Glomerular endothelial cell (primary cell): ENCODE data around the gene AHDC1. TPM values are rescaled to one million over a fixed set of nuclear protein-coding genes. Genes with fewer than 3 reads are reported as not detected.

ENCODE experiments used
- DNase-seq: peaks from one replicate; pipeline ENCODE4 v3.0.0-alpha.2; 2011; ENCODE audit warnings: low read depth, low spot score; ENCODE audit errors: extremely low read depth
- total RNA-seq: library from RNA; depleted of rRNA; stranded (reverse); fragments of >200 nt; gene quantifications from 2 replicates; pipeline ENCODE4 v1.2.3, GENCODE V29; 2015

Gene AHDC1
- total RNA-seq, 1 donor from 2014 or later: 44.1 TPM

DNA sequence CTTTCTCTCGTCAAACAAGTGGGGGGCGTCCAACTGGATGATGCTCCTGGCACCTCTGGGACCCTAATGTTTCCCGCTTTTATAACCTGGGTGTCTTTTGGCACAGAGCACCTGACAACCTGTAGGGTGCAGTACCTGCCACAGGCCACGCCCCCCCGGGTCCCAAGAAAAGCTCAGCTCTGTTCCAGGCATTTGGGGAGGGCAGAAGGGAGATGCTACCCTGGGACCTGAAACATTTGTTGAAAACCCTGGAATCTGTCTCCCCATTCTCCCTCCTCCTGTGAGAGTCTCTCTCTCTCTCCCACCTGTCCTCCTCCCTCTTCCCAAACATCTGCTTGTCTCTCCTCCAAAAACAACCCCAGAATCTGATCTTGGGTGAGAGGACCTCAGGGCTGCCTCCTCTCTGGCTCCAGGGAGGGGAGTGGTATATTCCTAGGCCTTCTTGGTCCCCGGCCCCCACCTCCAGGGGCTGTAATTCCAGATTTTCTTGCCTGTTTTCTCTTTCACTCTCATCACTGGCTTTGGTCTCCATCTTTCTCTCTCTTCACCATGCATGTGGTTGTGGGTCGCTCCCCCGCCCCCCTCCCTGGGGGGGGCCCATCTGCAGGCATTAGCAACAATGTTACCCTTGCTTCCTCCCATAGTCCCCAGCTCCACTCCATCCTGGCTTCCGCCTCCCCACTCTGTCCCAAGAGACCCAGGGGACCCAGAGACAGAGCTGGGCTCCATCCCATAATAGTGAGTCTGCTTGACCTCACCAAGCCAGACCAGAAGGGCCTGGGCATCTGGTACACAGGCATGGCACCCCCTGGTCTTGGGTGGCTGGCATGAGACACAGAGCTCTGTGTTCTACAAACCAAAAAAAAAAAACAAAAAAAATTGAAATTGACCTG lies 4.1 kb downstream of the AHDC1 start:
- no peak for DNase-seq

DNA sequence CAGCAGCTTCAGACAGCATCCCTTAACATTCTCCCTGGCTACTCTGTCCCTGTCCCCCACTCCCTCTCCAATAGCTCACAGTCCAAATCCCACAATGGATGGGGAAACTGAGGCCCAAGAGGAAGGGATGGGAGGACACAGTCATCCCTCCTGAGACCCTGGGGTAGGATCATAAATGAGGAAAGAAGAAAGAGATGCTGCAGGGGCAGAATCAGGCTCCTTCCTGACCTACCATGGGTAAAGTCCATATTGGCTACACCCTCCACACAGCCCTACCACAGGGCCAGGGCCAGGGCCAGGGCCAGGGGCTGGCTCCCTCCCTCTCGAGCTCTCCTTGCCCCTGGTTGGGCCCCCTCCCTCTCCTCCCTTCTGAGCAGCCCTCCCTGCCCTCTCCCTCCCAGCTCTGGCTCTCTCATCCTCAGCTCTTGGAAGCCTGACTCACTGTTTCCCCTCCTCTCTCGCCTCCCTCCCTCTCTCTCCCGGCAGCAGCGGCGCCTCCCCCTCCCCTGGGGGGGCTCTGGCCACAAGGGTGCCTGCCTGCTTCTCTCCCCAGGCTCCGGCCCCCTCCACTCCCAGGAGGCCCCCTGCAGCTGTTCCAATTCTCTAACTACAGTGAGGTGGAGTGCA lies 4.9 kb downstream of the AHDC1 start:
- DNase-seq: no peak

DNA sequence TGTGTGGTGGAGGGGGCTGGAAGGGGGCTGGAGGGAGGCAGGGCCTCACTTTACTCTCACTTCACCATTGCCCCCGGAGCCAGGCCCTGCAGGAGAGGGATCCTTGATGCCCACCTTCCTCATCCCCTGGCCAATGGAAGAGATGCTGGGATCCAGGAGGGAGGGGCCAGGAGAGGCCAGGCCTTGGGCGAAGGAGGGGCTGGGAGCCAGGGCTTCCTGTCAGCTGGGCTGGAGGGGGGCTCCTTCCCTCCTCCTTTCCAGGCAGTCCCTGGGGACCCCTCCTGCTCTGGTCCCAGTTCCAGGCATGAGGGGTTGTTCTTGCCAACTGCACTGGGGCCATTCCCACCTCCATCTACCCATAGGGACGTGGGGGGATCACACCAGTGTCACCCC lies 5.7 kb downstream of the AHDC1 start:
- no peak for DNase-seq

DNA sequence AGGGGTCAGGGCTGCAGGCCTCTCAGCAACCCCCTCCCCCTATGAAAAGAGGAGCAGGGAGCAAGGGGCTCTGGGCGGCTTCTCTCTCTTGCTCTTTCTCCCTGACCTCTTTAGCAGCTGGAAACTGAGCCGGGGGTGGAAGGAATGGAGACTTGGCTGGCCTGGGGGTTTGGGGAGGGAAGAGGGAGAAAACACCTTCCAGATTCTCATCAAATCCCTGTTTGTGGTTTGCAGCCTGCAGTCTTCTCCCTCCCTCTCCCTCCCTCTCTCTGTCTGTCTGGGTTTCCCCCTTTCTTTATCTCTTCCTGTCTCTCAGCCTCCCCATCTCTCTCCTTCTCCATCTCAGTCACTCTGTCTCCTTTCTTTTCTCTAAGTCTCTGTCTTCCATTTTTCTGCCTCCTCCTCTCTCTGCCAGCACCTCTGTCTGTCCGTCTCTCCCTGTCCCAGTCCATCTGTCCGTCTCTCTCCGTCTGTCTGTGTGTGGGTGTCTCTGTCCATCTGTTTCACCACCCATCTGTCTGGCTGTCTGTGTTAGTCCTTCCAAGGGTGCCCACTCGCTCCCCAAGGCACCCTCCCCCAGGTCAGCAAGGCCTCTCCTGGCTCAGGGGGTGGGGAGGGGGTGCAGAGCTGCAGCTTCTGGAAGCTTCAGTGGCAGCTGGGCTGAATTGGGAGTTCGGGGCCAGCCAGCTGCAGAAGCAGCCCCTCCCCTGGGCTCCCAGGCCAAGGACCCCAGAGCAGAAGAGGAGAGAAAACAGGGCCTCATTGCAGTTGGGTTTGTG lies 6.2 kb downstream of the AHDC1 start:
- no peak for DNase-seq

DNA sequence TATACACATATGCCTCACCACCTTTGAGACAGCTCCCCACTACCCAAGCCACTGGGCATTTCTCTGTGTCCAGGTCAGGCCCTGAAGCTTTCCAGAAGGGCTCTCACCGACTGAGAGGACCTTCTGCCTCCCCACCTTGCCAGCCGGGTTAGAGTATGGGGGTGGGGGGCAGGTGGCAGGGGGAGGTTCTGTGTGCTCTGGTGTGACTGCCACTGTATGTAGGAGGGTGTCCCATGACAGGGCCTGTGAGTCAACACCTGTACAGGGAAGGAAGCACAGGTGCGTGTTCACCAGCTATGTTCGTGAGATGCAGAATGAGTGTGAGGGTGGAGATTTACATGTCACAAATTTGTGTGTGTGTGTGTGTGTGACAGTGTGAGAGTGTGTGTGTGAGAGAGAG lies 7.0 kb downstream of the AHDC1 start:
- DNase-seq: no peak

DNA sequence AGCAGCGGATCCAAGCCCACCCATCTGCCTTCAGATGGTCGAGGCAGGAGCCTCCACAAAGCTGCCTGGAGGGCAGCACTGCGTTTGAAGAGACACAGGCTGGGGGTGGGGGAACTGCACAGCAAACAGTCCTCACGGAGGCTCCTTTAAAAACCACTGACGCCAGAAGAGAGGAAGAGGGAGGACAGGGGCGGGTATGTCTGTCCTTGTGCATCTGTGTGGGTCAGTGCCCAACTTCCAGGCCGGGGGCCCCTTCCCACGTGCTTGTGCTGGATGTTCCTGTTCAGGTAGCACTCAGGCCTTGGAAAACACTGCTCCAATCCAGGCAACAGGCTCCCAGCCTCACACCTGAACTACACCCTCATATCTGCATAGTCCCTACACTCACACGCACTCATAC lies 7.7 kb downstream of the AHDC1 start:
- no peak for DNase-seq

DNA sequence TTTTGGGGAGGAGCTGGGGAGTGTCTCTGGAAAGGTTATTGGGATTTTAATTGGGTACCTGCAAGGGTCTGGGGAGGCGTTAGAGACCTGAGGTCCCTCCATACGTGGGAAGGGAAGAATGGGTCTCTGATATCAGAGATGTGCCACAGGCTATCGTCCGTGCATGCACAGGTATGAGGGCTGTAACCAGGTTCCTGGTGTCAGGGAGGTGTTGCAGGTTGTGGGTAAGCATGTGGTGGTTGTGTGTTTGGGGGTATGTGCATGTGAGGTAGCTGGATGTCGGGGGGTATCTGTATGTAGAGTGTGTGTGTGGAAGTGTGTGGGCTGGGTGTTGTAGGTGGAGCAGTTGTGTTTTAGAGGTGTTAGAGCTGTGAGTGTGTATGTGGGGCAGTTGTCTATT lies 8.3 kb downstream of the AHDC1 start:
- DNase-seq: no peak

DNA sequence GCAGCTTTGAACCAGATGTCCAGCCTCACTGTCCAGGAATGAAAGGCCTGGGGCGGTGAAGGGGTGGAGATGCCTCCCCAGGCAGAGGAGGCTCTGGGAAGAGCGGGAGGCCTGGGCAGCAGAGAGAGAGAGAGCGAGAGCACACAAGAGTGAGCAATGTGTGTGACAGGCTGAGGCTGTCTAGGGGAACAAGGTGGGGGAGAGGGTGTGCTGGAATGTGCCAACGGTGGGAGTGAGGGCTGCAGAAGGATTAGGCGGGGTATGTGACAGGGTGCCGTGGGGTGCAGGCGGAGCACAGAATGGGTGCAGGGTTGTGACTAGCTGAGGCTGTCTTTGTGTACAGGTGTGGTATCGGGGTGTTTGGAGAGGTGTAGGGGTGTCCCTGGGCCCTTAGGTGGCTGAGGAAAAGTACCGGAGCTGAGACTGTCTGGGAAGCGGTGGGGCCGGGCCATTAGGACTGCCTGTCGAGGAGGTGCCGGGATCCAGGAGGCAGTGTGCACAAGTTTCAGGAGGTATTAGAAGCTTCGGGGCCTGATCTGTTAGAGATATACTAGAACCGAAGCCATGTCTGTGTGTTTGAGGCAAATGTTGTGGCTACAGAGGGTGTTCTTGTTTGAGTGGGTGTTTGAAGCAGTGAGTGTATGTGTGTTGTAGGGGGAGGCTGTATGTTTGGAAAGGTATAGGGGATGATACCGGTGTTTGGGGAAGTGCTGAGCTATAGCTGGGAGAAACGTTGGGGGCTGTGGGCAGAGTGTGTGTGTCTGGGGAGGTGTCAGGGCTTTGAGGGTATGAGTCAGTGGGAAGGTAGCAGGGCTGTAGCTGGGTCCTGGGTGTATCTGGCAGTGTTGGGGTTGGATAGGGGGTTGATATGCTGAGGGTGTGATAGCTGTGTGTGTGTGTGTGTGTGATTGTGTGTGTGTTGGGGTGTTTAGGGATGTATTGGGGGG lies 9.1 kb downstream of the AHDC1 start:
- DNase-seq: no peak

DNA sequence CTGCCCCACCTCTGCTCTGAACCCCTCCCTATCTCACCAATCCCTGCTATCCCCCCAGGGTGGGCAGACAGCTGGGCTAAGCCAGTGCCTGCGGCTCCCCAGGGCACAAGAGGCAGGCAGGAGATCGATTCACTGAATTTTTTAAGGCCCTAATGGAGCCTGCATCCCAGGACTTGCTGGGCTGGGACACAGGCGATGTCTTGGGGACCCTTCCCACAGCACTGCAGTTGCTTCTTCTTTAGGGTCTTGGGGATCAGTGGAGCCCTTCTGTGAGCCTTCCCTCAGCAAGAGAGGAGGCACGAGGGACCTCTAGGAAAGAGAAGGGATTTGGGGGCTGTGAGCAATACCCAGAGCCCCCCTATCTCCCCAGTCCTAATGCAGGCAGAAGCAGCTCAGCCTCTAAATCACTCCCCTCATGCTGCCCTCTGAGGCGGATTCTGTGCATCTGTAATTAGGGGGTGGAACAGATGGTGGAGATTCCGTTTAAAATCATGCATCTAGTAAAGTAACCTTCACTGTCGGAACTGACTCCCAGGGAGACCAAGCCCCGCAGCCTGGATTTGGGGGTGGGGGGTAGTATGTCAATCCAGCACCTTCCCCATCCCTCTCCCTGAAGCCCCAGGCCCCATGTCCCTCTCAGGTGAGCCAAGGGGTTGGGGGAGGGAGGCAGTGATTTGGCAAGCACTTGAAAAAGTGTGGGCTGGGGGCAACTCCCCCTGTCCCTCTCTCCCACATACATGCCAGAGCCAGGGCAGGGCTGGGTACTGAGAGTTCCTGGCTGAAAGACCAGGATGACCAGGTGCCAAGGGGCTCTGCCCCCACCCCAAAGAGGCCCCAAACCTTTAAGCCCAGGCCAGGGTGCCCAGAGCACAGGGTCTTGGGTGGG lies 10.0 kb downstream of the AHDC1 start:
- DNase-seq: no peak

DNA sequence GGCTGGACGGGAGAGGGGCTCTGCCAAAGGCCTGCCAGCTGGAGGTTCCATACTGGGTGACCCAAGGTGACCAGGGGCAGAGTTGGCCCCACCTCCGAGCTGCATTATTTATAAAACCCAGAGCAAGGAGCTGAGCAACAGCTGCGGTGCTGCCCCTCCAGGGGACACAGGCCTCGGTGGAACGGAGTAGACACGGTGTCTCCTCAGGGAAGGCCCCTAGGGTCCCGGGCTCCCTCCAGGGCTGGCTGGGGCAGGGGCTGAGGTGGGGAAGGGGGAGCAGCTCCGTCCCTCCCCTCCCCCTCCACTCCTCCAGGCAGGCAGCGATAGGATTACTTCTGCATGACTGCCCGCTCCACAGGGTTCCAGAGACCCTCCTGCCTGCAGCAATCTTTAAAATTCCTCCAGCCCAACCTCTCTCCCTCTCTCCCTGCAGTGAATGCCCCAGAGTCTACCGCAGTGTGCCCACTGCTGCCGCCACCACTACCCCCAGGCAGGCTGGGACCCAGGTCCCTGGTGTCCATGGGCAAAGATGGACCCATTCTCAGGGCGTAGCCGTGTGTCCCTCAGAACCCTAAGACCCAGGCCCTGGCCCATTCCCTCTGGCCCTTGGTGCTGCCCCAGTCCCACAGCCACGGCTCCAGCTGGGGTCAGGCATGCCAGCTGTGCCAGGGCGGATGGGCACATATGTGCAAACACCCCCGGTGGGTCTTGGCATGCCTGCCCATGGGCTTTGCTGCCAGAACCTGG lies 10.8 kb downstream of the AHDC1 start:
- no peak for DNase-seq

DNA sequence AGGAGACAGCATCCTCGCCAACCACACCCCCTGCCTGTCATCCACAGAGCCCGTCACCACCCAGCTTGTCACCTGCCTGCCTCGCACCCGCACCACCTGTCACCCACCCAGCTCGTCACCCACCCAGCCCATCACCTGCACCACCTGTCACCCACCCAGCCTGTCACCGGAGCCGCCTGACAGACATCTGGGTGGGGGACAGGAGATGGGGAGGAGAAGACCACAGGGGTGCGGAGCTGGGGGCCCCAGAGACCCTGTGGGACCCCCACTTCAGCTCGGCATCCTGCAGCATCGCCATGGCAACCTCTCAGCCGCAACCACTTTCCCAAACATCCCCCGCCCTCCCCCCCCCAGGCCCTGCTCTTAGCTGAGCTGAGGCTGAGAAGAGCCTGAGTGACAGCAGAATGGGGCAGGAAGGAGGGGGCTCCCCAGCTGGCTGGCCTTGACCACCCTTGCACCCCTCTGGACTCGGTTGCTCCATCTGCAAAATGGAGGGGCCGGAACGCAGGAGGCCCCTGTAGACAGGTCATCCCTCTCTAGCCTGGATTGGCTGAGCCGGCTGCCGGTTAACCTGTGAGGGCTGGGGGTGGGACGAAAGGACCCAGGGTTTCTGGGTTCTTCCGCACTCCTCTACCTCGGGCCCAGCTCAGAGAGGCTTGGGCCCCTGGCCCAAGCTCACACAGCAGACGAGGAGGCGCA lies 11.6 kb downstream of the AHDC1 start:
- DNase-seq: no peak

DNA sequence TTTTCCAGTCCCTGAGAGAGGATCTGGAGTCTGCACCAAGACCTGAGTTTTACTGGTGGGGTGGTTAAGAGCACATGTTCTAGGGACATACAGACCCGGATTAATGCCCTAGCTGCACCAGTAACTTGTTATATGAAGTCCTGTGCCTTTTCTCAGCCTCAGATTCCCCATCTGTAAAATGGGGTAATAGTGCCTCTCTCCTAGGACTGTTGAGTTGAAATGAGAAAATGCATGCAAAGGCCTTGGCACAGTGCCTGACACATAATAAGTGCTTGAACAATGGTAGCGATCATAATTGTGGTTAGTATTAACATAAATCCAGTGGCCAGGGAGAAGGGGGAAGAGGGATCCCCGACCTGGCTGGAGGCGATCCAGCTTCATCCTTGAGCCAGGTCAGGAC lies 12.3 kb downstream of the AHDC1 start:
- no peak for DNase-seq

DNA sequence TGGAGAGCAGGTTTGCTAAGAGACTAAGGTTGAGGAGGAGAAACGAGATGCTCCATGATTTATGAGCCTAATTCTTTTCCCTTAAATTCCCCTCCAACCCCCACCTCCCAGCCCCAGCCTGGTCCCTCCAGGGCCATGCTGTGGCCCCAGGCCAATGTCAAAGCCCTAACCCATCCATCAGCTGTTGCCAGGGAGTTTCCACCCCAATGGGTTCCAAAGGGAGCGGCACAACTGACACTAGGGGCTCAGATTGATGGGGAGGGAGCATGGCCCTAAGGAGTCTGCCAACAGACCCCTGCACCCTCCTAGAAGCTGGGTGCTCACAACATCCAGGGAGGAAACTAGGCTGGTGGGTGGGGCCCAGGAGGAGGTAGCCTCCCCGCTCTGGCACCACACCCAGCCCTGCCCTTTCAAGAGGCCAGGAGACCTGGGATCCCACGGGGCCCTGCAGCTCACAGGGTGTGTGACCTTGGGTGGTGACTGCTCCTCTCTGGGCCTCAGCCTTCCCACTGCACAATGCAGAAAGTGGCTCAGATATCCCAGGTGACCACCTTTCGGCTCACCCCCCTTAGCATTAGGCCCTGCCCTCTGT lies 12.9 kb downstream of the AHDC1 start:
- no peak for DNase-seq

DNA sequence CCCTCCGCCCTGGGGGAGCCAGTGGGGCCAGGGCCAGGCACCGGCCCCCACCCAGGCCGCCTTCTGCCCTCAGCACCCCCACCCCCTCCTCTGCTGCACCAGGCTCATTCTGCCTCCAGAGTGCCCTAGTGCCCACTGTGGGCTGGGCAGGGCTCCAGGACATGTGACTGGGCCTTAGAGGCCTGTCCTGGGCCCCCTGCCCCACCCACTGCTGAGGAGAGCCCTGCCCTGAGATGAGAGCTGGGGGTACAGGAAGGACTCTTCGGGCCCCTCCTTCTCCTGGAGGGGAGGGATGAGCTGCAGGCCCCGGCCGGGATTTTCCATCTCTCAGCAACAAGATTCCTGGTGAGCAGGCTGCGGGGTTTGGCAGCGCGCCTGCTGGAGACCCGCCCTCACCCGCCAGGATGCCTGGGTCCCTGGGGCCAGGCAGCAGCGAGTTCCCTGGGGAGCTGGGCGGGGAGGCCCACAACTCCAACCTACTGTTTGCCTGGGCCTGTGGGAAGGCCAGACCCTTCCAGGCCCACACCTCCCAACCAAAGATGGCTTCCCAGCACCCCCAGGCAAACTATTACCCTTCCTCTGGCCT lies 14.0 kb downstream of the AHDC1 start:
- no peak for DNase-seq

DNA sequence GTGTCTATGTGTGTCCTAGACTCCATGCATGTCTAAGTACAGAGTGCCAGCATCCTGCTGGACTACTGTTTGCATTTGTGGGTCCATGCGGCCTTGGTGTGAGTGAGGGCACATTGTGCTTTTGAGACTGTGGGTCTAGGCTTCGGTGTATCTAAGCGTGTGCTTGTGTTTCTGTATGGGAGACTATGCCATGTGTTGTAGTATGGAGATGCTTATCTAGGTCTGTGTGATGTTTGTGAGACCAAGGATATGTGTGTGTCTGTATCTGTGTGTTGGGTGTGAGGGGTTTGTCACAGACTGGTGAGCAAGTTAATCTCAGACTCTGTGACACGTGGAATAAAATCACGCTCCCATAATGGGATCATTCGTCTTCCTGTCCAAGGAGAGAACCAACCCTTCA lies 14.5 kb downstream of the AHDC1 start:
- no peak for DNase-seq

DNA sequence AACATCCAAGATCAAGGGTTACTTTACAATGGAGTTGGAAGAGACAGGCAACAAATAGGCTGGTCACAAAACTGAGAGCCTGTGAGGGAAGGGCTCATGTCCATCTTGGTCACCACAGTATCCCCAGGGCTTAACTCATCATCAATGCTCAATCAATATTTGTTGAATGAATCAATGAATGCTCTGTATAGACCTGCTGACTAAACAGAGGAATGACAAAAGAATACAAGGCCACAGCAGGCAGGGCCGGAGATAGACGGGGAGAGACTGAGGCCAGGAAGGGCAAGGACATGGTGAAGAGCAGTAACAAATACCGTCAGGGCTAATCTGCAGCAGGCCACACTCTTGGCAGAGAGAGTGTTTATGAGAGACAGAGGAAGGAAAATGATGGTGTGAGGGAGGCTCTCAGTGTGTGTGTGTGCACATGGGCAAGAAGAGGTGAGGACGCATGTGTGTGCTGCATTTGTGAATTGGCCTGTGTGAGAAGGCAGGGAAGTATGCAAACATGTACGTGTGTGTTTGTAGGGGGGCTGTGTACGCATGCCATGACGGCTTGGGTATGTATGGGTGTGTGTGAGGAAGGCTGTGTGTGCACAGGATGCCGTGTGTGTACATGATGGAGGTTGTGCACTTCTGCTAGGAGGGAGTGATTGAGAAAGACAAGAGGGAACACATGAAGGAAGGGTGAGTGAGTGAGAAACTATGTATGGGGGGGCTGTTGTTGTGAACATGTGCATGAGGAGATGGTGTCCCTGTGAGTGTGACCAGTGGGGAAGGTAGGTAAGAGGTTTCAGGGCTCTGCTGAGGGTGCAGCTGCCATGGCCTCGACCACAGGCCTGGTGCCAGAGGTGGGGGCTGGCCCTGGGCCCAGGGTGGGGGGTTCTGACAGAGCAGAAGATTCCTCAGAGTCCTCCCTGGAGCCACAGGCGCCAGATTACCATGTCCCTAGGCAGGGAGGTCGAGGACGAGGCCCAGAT lies 15.4 kb downstream of the AHDC1 start:
- no peak for DNase-seq
